HepG2 (cell line): ENCODE measurements around the gene FGF21. TPM values are rescaled to one million over a fixed set of nuclear protein-coding genes. Genes with fewer than 3 reads are reported as not detected.
A peak's percentile ranks its signal among the peaks of the same experiment; 100 is the strongest.

Source experiments
- ATF7 ChIP-seq, 2 experiments: fragments of 450-650 bp in 1 of 2; sonication (generic) in 1 of 2; formaldehyde crosslinking in 1 of 2; IDR thresholded peaks; 2 replicates each; pipeline versions ENCODE4 v1.4.0 to v1.6.1; 2016 to 2020; ENCODE audit warnings: antibody characterized with exemption in 1 of 2, mild to moderate bottlenecking in 1 of 2, missing genetic modification reagents in 1 of 2
- EED ChIP-seq: sonication (generic); formaldehyde crosslinking; IDR thresholded peaks from 2 replicates; pipeline ENCODE4 v1.5.0; 2020; ENCODE audit warnings: mild to moderate bottlenecking, missing genetic modification reagents
- HOXD1 ChIP-seq: sonication (generic); formaldehyde crosslinking; IDR thresholded peaks from 2 replicates; pipeline ENCODE4 v1.5.0; 2020; ENCODE audit warnings: missing genetic modification reagents
- KAT2B ChIP-seq: fragments of 150-350 bp; IDR thresholded peaks from 2 replicates; pipeline ENCODE4 v1.6.1; 2014; ENCODE audit warnings: low read depth, low read length, borderline replicate concordance
- KLF9 ChIP-seq: IDR thresholded peaks from 2 replicates; pipeline ENCODE4 v1.6.1; 2016; ENCODE audit warnings: low read depth
- RFXANK ChIP-seq: IDR thresholded peaks from 2 replicates; pipeline ENCODE4 v1.6.1; 2016
- SOX5 ChIP-seq: IDR thresholded peaks from 2 replicates; pipeline ENCODE4 v1.6.1; 2016; ENCODE audit warnings: borderline replicate concordance
- ZNF660 ChIP-seq: sonication (generic); formaldehyde crosslinking; IDR thresholded peaks from 2 replicates; pipeline ENCODE4 v1.5.1; 2020; ENCODE audit warnings: mild to moderate bottlenecking, low read depth, missing genetic modification reagents, borderline replicate concordance
- polyA plus RNA-seq, 8 experiments: library from polyadenylated mRNA; depleted of rRNA in 3 of 8; stranded (reverse) in 7 of 8; unstranded in 1 of 8; fragments of >200 nt; fragmentation: Illumina TruSeq in 4 of 8; extraction: Trizol in 4 of 8; gene quantifications; 2 replicates each; pipeline versions ENCODE4 v1.2.1 to v1.2.3, GENCODE V29; 2011 to 2016; ENCODE audit warnings: low read depth in 4 of 8, missing spikeins in 1 of 8, mixed read lengths in 1 of 8; ENCODE audit not compliant: insufficient read depth in 1 of 8
- total RNA-seq, 5 experiments: library from RNA; depleted of rRNA; stranded (reverse); fragments of >200 nt; fragmentation: Illumina TruSeq; extraction: Trizol; gene quantifications; 2 replicates each; pipeline ENCODE4 v1.2.3, GENCODE V29; 2016; ENCODE audit warnings: low read depth in 1 of 5
- TF ChIP-seq, protein P1 (sequence below): sonication (generic); formaldehyde crosslinking; IDR thresholded peaks from 2 replicates; pipeline ENCODE4 v1.5.1; 2020; ENCODE audit warnings: mild to moderate bottlenecking, missing genetic modification reagents, moderate library complexity
- TF ChIP-seq, protein P2 (sequence below): sonication (generic); formaldehyde crosslinking; IDR thresholded peaks from 2 replicates; pipeline ENCODE4 v1.9.0; 2021; ENCODE audit warnings: mild to moderate bottlenecking, missing genetic modification reagents
- TF ChIP-seq, protein P3 (sequence below): sonication (generic); formaldehyde crosslinking; conservative IDR thresholded peaks from 2 replicates; pipeline ENCODE4 v1.4.0; 2020; ENCODE audit warnings: missing genetic modification reagents
- TF ChIP-seq, protein P4 (sequence below): sonication (generic); formaldehyde crosslinking; IDR thresholded peaks from 2 replicates; pipeline ENCODE4 v1.4.0; 2020; ENCODE audit warnings: missing genetic modification reagents

FGF21 gene
- total and polyA plus RNA-seq, 2 of the 13 experiments (the other 11 are each of a cell fraction or from before 2014, with no cell fraction given), result 0.17 TPM; not detected in 1

DNA sequence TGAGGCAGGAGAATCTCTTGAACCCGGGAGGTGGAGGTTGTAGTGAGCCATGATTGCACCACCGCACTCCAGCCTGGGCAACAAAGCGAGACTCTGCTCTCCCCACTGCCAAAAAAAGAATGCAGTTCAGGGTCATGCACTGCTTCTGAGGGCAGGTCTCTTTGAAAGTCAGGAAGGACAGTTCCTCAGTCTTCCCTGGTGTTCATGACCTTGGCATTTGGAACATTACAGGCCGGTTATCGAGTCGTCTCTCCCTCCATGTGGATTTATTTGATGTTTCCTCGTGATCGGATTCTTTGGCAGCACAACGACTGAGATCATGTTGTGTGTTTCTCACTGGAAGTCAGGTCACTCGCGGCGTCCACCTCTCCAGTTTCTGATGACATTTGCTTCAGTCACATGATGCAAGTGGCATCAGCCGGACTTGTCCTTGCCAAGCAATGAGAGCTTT lies 17.2 kb downstream of the FGF21 start (continued):
- TF ChIP-seq HOXD1 (CRISPR knock-in tag) (no peak), ATF7 (IDR thresholded peaks at IDR 0.05) (peak; percentile 35; the same call in 1 of the 2 replicates), ATF7 (CRISPR knock-in tag; IDR thresholded peaks at IDR 0.05) (no peak), ZNF660 (CRISPR knock-in tag) (no peak), EED (CRISPR knock-in tag) (no peak), KAT2B (no peak), RFXANK (CRISPR knock-in tag) (no peak), SOX5 (CRISPR knock-in tag) (peak; percentile 65; the same call in 1 of the 2 replicates), KLF9 (CRISPR knock-in tag) (no peak)
- TF ChIP-seq, protein P1, sequence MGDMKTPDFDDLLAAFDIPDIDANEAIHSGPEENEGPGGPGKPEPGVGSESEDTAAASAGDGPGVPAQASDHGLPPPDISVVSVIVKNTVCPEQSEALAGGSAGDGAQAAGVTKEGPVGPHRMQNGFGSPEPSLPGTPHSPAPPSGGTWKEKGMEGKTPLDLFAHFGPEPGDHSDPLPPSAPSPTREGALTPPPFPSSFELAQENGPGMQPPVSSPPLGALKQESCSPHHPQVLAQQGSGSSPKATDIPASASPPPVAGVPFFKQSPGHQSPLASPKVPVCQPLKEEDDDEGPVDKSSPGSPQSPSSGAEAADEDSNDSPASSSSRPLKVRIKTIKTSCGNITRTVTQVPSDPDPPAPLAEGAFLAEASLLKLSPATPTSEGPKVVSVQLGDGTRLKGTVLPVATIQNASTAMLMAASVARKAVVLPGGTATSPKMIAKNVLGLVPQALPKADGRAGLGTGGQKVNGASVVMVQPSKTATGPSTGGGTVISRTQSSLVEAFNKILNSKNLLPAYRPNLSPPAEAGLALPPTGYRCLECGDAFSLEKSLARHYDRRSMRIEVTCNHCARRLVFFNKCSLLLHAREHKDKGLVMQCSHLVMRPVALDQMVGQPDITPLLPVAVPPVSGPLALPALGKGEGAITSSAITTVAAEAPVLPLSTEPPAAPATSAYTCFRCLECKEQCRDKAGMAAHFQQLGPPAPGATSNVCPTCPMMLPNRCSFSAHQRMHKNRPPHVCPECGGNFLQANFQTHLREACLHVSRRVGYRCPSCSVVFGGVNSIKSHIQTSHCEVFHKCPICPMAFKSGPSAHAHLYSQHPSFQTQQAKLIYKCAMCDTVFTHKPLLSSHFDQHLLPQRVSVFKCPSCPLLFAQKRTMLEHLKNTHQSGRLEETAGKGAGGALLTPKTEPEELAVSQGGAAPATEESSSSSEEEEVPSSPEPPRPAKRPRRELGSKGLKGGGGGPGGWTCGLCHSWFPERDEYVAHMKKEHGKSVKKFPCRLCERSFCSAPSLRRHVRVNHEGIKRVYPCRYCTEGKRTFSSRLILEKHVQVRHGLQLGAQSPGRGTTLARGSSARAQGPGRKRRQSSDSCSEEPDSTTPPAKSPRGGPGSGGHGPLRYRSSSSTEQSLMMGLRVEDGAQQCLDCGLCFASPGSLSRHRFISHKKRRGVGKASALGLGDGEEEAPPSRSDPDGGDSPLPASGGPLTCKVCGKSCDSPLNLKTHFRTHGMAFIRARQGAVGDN (CRISPR knock-in tag), result no peak
- TF ChIP-seq, protein P2, sequence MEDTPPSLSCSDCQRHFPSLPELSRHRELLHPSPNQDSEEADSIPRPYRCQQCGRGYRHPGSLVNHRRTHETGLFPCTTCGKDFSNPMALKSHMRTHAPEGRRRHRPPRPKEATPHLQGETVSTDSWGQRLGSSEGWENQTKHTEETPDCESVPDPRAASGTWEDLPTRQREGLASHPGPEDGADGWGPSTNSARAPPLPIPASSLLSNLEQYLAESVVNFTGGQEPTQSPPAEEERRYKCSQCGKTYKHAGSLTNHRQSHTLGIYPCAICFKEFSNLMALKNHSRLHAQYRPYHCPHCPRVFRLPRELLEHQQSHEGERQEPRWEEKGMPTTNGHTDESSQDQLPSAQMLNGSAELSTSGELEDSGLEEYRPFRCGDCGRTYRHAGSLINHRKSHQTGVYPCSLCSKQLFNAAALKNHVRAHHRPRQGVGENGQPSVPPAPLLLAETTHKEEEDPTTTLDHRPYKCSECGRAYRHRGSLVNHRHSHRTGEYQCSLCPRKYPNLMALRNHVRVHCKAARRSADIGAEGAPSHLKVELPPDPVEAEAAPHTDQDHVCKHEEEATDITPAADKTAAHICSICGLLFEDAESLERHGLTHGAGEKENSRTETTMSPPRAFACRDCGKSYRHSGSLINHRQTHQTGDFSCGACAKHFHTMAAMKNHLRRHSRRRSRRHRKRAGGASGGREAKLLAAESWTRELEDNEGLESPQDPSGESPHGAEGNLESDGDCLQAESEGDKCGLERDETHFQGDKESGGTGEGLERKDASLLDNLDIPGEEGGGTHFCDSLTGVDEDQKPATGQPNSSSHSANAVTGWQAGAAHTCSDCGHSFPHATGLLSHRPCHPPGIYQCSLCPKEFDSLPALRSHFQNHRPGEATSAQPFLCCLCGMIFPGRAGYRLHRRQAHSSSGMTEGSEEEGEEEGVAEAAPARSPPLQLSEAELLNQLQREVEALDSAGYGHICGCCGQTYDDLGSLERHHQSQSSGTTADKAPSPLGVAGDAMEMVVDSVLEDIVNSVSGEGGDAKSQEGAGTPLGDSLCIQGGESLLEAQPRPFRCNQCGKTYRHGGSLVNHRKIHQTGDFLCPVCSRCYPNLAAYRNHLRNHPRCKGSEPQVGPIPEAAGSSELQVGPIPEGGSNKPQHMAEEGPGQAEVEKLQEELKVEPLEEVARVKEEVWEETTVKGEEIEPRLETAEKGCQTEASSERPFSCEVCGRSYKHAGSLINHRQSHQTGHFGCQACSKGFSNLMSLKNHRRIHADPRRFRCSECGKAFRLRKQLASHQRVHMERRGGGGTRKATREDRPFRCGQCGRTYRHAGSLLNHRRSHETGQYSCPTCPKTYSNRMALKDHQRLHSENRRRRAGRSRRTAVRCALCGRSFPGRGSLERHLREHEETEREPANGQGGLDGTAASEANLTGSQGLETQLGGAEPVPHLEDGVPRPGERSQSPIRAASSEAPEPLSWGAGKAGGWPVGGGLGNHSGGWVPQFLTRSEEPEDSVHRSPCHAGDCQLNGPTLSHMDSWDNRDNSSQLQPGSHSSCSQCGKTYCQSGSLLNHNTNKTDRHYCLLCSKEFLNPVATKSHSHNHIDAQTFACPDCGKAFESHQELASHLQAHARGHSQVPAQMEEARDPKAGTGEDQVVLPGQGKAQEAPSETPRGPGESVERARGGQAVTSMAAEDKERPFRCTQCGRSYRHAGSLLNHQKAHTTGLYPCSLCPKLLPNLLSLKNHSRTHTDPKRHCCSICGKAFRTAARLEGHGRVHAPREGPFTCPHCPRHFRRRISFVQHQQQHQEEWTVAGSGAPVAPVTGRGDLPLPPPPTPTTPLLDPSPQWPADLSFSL (CRISPR knock-in tag), result peak; percentile 80
- TF ChIP-seq, protein P3, sequence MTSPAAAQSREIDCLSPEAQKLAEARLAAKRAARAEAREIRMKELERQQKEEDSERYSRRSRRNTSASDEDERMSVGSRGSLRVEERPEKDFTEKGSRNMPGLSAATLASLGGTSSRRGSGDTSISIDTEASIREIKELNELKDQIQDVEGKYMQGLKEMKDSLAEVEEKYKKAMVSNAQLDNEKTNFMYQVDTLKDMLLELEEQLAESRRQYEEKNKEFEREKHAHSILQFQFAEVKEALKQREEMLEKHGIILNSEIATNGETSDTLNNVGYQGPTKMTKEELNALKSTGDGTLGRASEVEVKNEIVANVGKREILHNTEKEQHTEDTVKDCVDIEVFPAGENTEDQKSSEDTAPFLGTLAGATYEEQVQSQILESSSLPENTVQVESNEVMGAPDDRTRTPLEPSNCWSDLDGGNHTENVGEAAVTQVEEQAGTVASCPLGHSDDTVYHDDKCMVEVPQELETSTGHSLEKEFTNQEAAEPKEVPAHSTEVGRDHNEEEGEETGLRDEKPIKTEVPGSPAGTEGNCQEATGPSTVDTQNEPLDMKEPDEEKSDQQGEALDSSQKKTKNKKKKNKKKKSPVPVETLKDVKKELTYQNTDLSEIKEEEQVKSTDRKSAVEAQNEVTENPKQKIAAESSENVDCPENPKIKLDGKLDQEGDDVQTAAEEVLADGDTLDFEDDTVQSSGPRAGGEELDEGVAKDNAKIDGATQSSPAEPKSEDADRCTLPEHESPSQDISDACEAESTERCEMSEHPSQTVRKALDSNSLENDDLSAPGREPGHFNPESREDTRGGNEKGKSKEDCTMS (CRISPR knock-in tag), result no peak
- TF ChIP-seq, protein P4, sequence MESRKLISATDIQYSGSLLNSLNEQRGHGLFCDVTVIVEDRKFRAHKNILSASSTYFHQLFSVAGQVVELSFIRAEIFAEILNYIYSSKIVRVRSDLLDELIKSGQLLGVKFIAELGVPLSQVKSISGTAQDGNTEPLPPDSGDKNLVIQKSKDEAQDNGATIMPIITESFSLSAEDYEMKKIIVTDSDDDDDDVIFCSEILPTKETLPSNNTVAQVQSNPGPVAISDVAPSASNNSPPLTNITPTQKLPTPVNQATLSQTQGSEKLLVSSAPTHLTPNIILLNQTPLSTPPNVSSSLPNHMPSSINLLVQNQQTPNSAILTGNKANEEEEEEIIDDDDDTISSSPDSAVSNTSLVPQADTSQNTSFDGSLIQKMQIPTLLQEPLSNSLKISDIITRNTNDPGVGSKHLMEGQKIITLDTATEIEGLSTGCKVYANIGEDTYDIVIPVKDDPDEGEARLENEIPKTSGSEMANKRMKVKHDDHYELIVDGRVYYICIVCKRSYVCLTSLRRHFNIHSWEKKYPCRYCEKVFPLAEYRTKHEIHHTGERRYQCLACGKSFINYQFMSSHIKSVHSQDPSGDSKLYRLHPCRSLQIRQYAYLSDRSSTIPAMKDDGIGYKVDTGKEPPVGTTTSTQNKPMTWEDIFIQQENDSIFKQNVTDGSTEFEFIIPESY, result peak; percentile 15
